Amniotic epithelial cell (primary cell): ENCODE data around the gene RIMS4.
A peak's percentile ranks its signal among the peaks of the same experiment; 100 is the strongest.

Experiments
- DNase-seq: peaks from one replicate; pipeline ENCODE4 v3.0.0-alpha.2; 2010; ENCODE audit warnings: low read depth

Gene RIMS4

GRCh38 chr20:44762466-44763140 lies 47.7 kb downstream of the RIMS4 start:
- DNase-seq = no peak

GRCh38 chr20:44761423-44761822 lies 48.9 kb downstream of the RIMS4 start:
- no peak for DNase-seq

- no peak for DNase-seq
These were observed 50.8 kb downstream of the RIMS4 start for GRCh38 chr20:44759595-44759994.

- no peak for DNase-seq
These were observed 51.9 kb downstream of the RIMS4 start for GRCh38 chr20:44758247-44759101.

- DNase-seq = no peak
These were observed 53.4 kb downstream of the RIMS4 start for GRCh38 chr20:44756956-44757355.

- DNase-seq = no peak
These were observed 54.2 kb downstream of the RIMS4 start for GRCh38 chr20:44756011-44756688.

- no peak for DNase-seq
These were observed 55.8 kb downstream of the RIMS4 start for GRCh38 chr20:44754554-44754953.

GRCh38 chr20:44752099-44752931 lies 58.0 kb downstream of the RIMS4 start:
- DNase-seq = no peak

- DNase-seq = no peak
These were observed 60.1 kb downstream of the RIMS4 start for GRCh38 chr20:44750081-44750805.

- DNase-seq = no peak
These were observed 62.4 kb downstream of the RIMS4 start for GRCh38 chr20:44748005-44748370.

- DNase-seq = peak; percentile 74
These were observed 63.0 kb downstream of the RIMS4 start for GRCh38 chr20:44747166-44748004.

GRCh38 chr20:44746367-44747165 lies 63.8 kb downstream of the RIMS4 start:
- DNase-seq = peak; percentile 38

GRCh38 chr20:44745598-44746366 lies 64.6 kb downstream of the RIMS4 start, which contains the start of gene KCNK15:
Gene KCNK15, plus strand, starts transcription at chr20:44745865. Its CDS starts 46 bp downstream, at chr20:44745911.
- DNase-seq = no peak

GRCh38 chr20:44745122-44745597 lies 65.2 kb downstream of the RIMS4 start:
- no peak for DNase-seq

GRCh38 chr20:44743916-44744655 lies 66.3 kb downstream of the RIMS4 start:
- no peak for DNase-seq

GRCh38 chr20:44743080-44743701 lies 67.2 kb downstream of the RIMS4 start:
- DNase-seq = no peak
